Fibroblast of the aortic adventitia (primary cell): Measurements from ENCODE around the gene PCDH15. TPM values are rescaled to one million over a fixed set of nuclear protein-coding genes. Genes with fewer than 3 reads are reported as not detected.

Experiments
- DNase-seq: peaks from one replicate; pipeline ENCODE4 v3.0.0-alpha.2; 2010; ENCODE audit warnings: low read depth
- H3K4me3 ChIP-seq: 2 replicates; pipeline ENCODE4 v1.5.1; 2011; ENCODE audit warnings: low read depth, mild to moderate bottlenecking, control low read depth, low read length, moderate library complexity
- total RNA-seq: library from RNA; depleted of rRNA; stranded (reverse); fragments of >200 nt; gene quantifications from 2 replicates; pipeline ENCODE4 v1.2.3, GENCODE V29; 2012; ENCODE audit warnings: low replicate concordance
- TF ChIP-seq, protein P1 (sequence below): IDR thresholded peaks from 2 replicates; pipeline ENCODE4 v1.5.1; 2011; ENCODE audit warnings: mild to moderate bottlenecking, low read length, control low read depth, inconsistent platforms; ENCODE audit not compliant: insufficient read depth

Gene PCDH15
- total RNA-seq, 1 donor = 0.09 TPM

DNA sequence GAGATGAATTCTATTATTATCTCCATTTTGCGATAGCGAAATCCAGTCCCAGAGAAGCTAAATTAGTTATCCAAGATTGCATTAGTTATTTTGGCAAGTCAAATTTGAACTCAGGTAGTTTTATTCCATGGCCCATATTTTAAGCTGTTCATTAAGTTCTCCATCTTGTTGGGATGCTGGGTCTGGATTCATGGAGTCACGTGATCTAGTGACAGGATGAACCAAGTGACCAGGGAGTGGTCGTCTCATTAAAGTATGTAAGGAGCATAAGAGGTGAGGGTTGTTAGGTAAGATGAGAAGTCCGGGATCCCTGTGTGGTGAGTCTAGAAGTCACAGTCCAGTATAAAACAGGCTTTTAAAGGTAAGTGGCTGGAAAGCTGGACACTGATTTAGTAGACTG, 740.5 kb downstream of the PCDH15 start:
- TF ChIP-seq, protein P1, sequence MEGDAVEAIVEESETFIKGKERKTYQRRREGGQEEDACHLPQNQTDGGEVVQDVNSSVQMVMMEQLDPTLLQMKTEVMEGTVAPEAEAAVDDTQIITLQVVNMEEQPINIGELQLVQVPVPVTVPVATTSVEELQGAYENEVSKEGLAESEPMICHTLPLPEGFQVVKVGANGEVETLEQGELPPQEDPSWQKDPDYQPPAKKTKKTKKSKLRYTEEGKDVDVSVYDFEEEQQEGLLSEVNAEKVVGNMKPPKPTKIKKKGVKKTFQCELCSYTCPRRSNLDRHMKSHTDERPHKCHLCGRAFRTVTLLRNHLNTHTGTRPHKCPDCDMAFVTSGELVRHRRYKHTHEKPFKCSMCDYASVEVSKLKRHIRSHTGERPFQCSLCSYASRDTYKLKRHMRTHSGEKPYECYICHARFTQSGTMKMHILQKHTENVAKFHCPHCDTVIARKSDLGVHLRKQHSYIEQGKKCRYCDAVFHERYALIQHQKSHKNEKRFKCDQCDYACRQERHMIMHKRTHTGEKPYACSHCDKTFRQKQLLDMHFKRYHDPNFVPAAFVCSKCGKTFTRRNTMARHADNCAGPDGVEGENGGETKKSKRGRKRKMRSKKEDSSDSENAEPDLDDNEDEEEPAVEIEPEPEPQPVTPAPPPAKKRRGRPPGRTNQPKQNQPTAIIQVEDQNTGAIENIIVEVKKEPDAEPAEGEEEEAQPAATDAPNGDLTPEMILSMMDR = no peak
- DNase-seq = no peak
- H3K4me3 ChIP-seq = no peak overlapping the region

DNA sequence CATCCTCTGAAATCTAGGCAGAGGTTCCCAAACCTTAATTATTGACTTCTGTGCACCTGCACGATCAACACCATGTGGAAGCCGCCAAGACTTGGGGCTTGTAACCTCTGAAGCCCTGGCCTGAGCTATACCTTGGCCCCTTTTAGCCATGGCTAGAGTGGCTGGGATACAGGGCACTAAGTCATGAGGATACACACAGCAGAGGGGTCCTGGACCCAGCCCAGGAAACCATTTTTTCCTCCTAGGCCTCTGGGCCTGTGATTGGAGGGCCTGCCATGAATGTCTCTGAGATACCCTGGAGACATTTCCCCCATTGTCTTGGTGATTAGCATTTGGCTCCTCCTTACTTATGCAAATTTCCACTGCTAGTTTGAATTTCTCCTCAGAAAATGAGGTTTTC, 743.7 kb downstream of the PCDH15 start:
- TF ChIP-seq, protein P1 = no peak
- no peak for DNase-seq
- H3K4me3 ChIP-seq = no peak overlapping the region

DNA sequence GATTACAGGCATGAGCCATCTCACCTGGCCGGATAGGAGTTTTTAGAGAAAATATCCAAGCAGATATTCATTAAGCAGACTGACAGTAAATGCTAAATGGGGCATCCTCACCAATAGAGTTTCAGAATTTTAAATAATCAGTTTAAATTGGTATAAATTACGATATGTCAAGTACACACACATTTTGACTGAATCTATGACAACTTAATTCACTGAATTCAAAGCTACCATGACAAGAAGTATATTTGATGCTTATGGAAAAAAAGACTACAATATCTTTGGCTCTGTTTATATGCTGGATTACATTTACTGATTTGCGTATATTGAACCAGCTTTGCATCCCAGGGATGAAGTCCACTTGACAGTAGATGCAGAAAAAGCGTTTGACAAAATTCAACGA, 774.7 kb downstream of the PCDH15 start:
- no peak for DNase-seq
- TF ChIP-seq, protein P1 = no peak
- H3K4me3 ChIP-seq = no peak overlapping the region

DNA sequence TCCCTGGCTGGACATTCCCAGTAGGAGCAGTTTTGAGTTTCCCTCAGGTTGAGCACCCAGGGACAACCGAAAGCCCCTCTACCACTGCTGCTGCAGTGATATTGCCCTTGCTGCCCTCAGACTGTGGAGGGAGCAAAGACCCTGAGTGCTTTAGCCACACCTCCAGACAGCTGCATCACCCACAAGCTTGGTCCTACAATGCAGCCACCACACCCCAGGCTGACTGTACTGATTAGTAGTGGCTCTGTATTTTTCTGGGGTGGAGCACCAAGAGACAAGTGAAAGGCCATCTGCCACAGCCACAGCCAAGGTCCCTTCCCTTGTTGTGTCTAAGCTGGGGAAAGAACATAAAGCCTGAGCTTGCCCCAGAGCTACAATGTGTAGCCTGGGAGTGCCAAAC, 789.9 kb downstream of the PCDH15 start:
- no peak overlapping the region for H3K4me3 ChIP-seq
- DNase-seq = no peak
- TF ChIP-seq, protein P1 = no peak

DNA sequence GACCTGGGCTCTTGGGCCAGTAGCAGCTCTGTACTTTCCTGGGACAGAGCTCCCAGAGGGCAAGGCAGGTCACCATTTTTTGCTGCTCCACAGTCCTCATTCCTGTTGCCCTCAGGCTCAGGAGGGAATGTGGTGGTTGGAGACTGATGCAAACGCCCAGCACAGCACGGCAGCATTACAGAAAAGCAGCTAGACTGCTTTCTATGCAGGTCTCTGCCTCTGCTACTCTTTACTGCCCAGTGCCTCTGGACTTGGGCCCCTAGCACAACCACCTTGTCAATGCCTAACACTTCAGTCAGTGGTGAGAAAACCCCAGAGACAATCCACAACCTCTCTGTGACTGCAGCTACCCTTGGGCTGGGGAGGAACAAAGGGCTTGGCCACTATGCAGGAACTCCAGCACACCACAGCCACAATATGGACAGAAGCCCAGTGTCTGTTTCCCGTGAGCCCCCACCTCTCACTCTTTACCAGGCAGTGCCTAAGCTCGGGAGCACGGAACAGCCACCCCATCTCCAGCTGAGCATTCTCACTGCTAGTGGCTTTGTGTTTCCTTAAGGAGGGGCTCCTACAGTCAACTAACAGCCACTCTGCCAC, 790.6 kb downstream of the PCDH15 start:
- H3K4me3 ChIP-seq = no peak overlapping the region
- DNase-seq = no peak
- TF ChIP-seq, protein P1 = no peak

DNA sequence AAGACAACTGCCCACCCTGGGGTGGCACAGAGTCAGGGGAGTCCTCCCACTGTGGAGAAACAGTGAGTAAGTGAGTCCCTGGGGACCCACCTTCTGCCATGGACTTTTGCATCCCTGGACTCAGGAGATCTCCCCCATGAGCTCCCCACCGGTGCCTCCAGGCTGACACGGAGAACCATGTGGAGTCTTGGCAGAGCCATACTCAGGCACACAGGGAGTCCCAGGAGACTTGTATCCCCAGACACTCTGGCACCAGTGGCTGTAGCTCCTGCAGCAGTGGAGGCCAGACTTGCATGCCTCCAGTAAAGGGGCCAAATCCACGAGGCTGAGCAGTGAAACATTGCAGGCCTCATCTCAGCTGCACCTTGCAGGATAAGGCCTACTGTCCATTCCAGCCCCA, 791.4 kb downstream of the PCDH15 start:
- no peak overlapping the region for H3K4me3 ChIP-seq
- TF ChIP-seq, protein P1 = no peak
- no peak for DNase-seq

DNA sequence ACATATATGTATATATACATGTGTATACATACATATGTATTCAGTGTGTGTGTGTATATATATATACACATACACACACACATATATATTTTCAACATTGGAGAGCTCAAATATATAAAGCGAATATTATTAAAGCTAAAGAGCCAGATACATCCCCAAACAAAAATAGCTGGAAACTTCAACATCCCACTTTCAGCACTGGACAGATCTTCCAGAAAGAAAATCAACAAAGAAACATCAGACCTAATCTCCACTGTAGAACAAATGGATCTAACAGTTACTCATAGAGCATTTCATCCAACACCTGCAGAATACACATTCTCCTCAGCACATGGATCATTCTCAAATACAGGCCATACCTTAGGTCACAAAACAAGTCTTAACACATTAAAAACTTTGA, 799.0 kb downstream of the PCDH15 start:
- no peak overlapping the region for H3K4me3 ChIP-seq
- no peak for DNase-seq
- TF ChIP-seq, protein P1 = no peak
